KMS-11 (cell line): Measurements from ENCODE around the gene PRPF40A.

Source experiments
- H2AFZ ChIP-seq: fragments of 200-600 bp; sonication (generic); 2 replicates; pipeline ENCODE4 v1.6.1; 2016; ENCODE audit warnings: antibody characterized with exemption, mixed run types, low read depth
- H3K27ac ChIP-seq: fragments of 200-600 bp; sonication (generic); 2 replicates; pipeline ENCODE4 v1.6.1; 2016; ENCODE audit warnings: mild to moderate bottlenecking, mixed run types
- H3K27me3 ChIP-seq: fragments of 200-600 bp; sonication (generic); 2 replicates; pipeline ENCODE4 v1.6.1; 2017; ENCODE audit warnings: mild to moderate bottlenecking, low read depth, mixed run types, moderate library complexity; ENCODE audit not compliant: insufficient read depth
- H3K36me3 ChIP-seq: fragments of 200-600 bp; sonication (generic); 2 replicates; pipeline ENCODE4 v1.6.1; 2017; ENCODE audit warnings: mild to moderate bottlenecking, mixed run types; ENCODE audit not compliant: insufficient read depth
- H3K4me1 ChIP-seq: fragments of 200-600 bp; sonication (generic); 2 replicates; pipeline ENCODE4 v1.6.1; 2016; ENCODE audit warnings: mild to moderate bottlenecking, low read depth, mixed run types; ENCODE audit not compliant: poor library complexity, severe bottlenecking
- H3K4me2 ChIP-seq: fragments of 200-600 bp; sonication (generic); 2 replicates; pipeline ENCODE4 v1.7.0; 2016; ENCODE audit warnings: mild to moderate bottlenecking, mixed run types
- H3K4me3 ChIP-seq: fragments of 200-600 bp; sonication (generic); IDR thresholded peaks from 2 replicates; pipeline ENCODE4 v1.6.1; 2017; ENCODE audit warnings: low read depth, low read length, mixed read lengths; ENCODE audit not compliant: insufficient read depth
- H3K79me2 ChIP-seq: fragments of 200-600 bp; sonication (generic); 2 replicates; pipeline ENCODE4 v1.6.1; 2016; ENCODE audit warnings: low read depth, mixed run types; ENCODE audit not compliant: insufficient read depth
- H3K9ac ChIP-seq: fragments of 200-600 bp; sonication (generic); 2 replicates; pipeline ENCODE4 v1.6.1; 2016; ENCODE audit warnings: mild to moderate bottlenecking, mixed run types
- H4K20me1 ChIP-seq: fragments of 200-600 bp; sonication (generic); 2 replicates; pipeline ENCODE4 v1.6.1; 2016; ENCODE audit warnings: mild to moderate bottlenecking, mixed run types; ENCODE audit not compliant: insufficient read depth
- TF ChIP-seq, protein P1 (sequence below): fragments of 200-600 bp; sonication (generic); conservative IDR thresholded peaks from 2 replicates; pipeline ENCODE4 v1.6.1; 2017; ENCODE audit warnings: low read depth, mild to moderate bottlenecking, antibody characterized with exemption, low read length, moderate library complexity, mixed read lengths

The PRPF40A gene

DNA sequence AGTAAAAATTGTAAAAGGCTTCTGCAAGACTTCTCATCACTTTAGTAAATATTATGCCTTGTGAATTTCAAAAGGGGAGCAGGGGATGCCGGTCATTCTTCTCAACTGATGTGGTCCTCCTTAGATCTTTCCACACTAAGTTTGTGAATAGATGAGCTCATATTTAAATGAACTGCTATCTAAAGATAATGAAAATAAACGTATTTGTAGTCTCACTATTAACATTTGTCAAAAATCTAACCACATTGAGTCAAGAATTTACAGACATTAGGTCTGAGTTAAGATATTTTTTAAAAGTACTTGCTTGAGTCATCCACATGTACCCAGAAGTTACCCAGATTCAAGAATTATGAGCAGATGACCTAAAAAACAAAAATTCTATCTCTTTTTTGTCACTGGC lies 6.5 kb downstream of the PRPF40A start:
- Histone ChIP-seq H3K36me3 (peaks cover 23% of the 10 kb centered on the region; the same call in 1 of the 2 replicates), H3K27ac (no peak overlapping the region), H2AFZ (no peak overlapping the region), H3K27me3 (no peaks in the 10 kb centered on the region), H3K4me3 (no peak overlapping the region), H3K4me2 (no peak overlapping the region), H4K20me1 (peaks cover 42% of the 10 kb centered on the region), H3K9ac (no peak overlapping the region), H3K79me2 (peaks cover 100% of the 10 kb centered on the region), H3K4me1 (peaks cover 24% of the 10 kb centered on the region)
- TF ChIP-seq, protein P1, sequence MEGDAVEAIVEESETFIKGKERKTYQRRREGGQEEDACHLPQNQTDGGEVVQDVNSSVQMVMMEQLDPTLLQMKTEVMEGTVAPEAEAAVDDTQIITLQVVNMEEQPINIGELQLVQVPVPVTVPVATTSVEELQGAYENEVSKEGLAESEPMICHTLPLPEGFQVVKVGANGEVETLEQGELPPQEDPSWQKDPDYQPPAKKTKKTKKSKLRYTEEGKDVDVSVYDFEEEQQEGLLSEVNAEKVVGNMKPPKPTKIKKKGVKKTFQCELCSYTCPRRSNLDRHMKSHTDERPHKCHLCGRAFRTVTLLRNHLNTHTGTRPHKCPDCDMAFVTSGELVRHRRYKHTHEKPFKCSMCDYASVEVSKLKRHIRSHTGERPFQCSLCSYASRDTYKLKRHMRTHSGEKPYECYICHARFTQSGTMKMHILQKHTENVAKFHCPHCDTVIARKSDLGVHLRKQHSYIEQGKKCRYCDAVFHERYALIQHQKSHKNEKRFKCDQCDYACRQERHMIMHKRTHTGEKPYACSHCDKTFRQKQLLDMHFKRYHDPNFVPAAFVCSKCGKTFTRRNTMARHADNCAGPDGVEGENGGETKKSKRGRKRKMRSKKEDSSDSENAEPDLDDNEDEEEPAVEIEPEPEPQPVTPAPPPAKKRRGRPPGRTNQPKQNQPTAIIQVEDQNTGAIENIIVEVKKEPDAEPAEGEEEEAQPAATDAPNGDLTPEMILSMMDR: no peak

DNA sequence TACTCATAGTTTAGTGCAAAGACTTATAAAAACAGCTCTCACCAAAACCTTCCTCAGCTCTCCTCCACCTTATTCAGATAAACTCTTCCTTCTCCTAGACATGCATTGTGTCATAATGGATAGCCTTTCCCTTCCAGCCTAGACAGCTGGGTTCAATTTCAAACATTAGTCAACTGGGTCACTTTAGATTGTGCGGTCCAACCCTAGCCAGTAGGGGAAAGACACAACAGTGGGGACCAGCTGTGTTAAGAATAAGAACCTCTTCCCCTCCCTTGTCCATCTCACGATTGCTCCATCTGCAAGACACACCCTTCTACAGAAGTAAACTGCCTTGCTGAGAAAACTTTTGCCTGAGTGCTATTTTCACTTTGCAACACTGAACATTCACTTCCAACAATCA lies 8.5 kb downstream of the PRPF40A start:
- Histone ChIP-seq H3K27ac (no peak overlapping the region), H2AFZ (no peak overlapping the region), H4K20me1 (peaks cover 33% of the 10 kb centered on the region), H3K4me1 (peaks cover 4% of the 10 kb centered on the region), H3K9ac (no peak overlapping the region), H3K27me3 (no peaks in the 10 kb centered on the region), H3K4me2 (no peak overlapping the region), H3K79me2 (peaks cover 100% of the 10 kb centered on the region), H3K36me3 (peaks cover 15% of the 10 kb centered on the region; the same call in 1 of the 2 replicates), H3K4me3 (no peak overlapping the region)
- TF ChIP-seq, protein P1: no peak

DNA sequence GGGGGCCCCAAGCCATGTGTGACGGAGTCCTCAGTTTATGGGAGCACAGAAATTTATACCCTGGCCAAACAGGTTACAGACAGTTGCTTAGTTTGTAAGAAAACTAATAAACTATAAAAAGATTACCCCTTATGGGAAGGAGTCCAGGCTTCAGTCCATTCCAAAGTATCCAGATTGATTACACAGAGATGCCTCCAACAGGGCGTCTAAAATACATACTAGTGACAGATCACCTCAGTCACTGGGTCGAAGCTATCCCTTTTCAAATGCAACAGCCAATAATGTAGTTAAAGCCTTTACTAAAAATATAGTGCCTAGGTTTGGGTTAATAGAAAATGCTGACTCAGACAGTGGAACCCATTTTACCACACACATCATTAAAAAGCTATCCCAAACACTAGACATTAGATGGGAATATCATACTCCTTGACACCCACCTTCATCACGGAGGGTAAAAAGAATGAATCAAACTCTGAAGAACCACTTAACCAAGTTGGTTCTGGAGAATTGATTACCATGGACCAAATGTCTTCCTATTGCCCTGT lies 10.7 kb downstream of the PRPF40A start:
- Histone ChIP-seq H2AFZ (no peak overlapping the region), H3K4me3 (no peak overlapping the region), H3K9ac (no peak overlapping the region), H3K36me3 (no peaks in the 10 kb centered on the region; the same call in 1 of the 2 replicates), H3K27me3 (no peaks in the 10 kb centered on the region), H3K27ac (no peak overlapping the region), H3K4me2 (no peak overlapping the region), H3K4me1 (no peaks in the 10 kb centered on the region), H4K20me1 (peaks cover 30% of the 10 kb centered on the region), H3K79me2 (peaks cover 100% of the 10 kb centered on the region)
- TF ChIP-seq, protein P1: no peak

DNA sequence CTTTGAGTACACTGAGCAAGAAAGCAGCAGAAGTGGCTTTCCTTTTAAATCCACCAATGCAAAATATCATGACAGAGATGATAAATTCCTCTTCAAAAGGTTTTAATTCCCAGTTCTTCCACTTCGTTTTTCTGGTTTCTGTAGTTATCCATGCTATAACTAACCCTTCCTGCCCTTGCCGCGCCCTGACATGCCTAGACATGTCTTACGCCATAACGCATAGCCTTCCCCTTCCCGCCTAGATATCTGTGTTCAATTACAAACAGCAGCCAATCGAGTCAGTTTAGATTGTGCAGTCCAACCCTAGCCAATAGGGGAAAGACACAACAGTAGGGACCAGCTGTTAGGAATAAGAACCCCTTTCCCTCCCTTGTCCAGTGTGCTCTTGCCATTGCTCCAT lies 16.1 kb downstream of the PRPF40A start:
- Histone ChIP-seq H3K27ac (no peak overlapping the region), H3K36me3 (no peaks in the 10 kb centered on the region), H3K4me2 (no peak overlapping the region), H3K4me1 (peaks cover 16% of the 10 kb centered on the region), H2AFZ (no peak overlapping the region), H3K9ac (no peak overlapping the region), H3K27me3 (no peaks in the 10 kb centered on the region), H3K79me2 (peaks cover 98% of the 10 kb centered on the region), H3K4me3 (no peak overlapping the region), H4K20me1 (peaks cover 45% of the 10 kb centered on the region)
- TF ChIP-seq, protein P1: no peak
